Liver (tissue), 6 donors: ENCODE data around the gene TNFSF10. TPM values are rescaled to one million over a fixed set of nuclear protein-coding genes. Genes with fewer than 3 reads are reported as not detected.

Source experiments
- HNF4G ChIP-seq: IDR thresholded peaks from 2 replicates; pipeline ENCODE4 v1.6.1; 2016; ENCODE audit warnings: antibody characterized with exemption
- RXRA ChIP-seq, 2 donors: IDR thresholded peaks; 2 replicates each; pipeline ENCODE4 v1.6.1; 2017 to 2018; ENCODE audit warnings: antibody characterized with exemption in 2 of 2, mild to moderate bottlenecking in 1 of 2
- SP1 ChIP-seq: IDR thresholded peaks from 2 replicates; pipeline ENCODE4 v1.6.1; 2018; ENCODE audit warnings: antibody characterized with exemption, mild to moderate bottlenecking
- polyA plus RNA-seq, 2 donors: library from polyadenylated mRNA; stranded (reverse) in 1 of 2; unstranded in 1 of 2; fragments of 200-250 nt in 1 of 2; fragments of >200 nt in 1 of 2; fragmentation: Nextera tagmentation in 1 of 2; extraction: Ambion mirVana in 1 of 2; gene quantifications; one replicate each; pipeline versions ENCODE4 v1.2.1 to v1.2.3, GENCODE V29; 2013 to 2015
- small RNA-seq: library from RNA; depleted of rRNA; stranded (forward); fragments of <200 nt; gene quantifications from one replicate; pipeline ENCODE3, GENCODE V24; 2014
- total RNA-seq, 2 donors: library from RNA; depleted of rRNA; stranded (reverse); fragments of >200 nt; gene quantifications; one replicate each; pipeline ENCODE4 v1.2.3, GENCODE V29; 2014
- donor health status: healthy.
- donor health status: healthy.
- donor health status: healthy.

TNFSF10 gene
- total and polyA plus RNA-seq, 4 donors = 16.2 to 67.1 (median 37.5) TPM

DNA sequence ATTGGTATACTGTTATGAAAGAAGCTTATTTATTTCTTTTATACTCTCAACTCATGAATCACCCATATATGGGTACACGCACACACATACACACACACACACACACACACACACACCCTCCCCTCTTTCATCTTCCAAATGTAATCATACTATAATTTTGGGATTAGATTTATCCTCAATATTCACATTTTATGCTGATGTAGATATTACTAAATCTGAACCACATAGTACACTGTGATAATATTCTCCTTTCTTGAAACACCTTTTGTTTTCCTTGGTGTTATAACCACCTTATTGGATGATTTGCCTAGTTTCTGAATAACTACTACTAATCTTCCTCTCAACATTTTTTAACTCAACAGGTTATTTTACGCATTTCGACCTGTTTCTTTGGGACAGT is 66.8 kb downstream of the TNFSF10 start (continued):
- TF ChIP-seq SP1 = no peak
- TF ChIP-seq RXRA (IDR thresholded peaks at IDR 0.05) = no peak
- no peak for TF ChIP-seq HNF4G

Small RNAs within 50 kb of the gene (small RNA-seq; reads per million reads assigned to genes)
- gene AC007919.1 = not detected

Other genes starting within 250 kb of the TNFSF10 start
- not detected for gene GHSR, start 75.0 kb downstream of the TNFSF10 start, total RNA-seq
- not detected for gene GHSR, start 75.0 kb downstream of the TNFSF10 start, polyA plus RNA-seq
- gene NCEH1, start 187.6 kb upstream of the TNFSF10 start, total RNA-seq = 10 to 100 TPM in 1 of 2 donors, 1 to 10 TPM in 1; 2.9 to 32.3 TPM
- gene NCEH1, start 187.6 kb upstream of the TNFSF10 start, polyA plus RNA-seq = 1 to 10 TPM; 1.1 to 2.0 TPM
- 10 to 100 TPM in 1 of 2 donors, 1 to 10 TPM in 1; 2.9 to 32.4 TPM for gene ECT2, start 227.3 kb upstream of the TNFSF10 start, total RNA-seq
- gene ECT2, start 227.3 kb upstream of the TNFSF10 start, polyA plus RNA-seq = 1 to 10 TPM; 1.5 to 2.2 TPM